DOHH2 (cell line): ENCODE results near the gene ROCK2.

Experiments used
- H3F3A ChIP-seq: fragments of 200-600 bp; sonication (generic), shearing (Covaris generic); 2 replicates; pipeline ENCODE4 v1.6.0; 2016; ENCODE audit warnings: antibody characterized with exemption, mild to moderate bottlenecking; ENCODE audit not compliant: control insufficient read depth, insufficient read depth
- H3K27ac ChIP-seq: fragments of 200-600 bp; sonication (generic); 2 replicates; pipeline ENCODE4 v1.5.1; 2014; ENCODE audit warnings: low read depth, mild to moderate bottlenecking, low read length, moderate library complexity
- H3K27me3 ChIP-seq: fragments of 200-600 bp; sonication (generic); 2 replicates; pipeline ENCODE4 v1.6.1; 2014; ENCODE audit warnings: mild to moderate bottlenecking, low read length, mixed read lengths; ENCODE audit not compliant: control insufficient read depth
- H3K36me3 ChIP-seq: fragments of 200-600 bp; sonication (generic); 2 replicates; pipeline ENCODE4 v1.6.1; 2014; ENCODE audit warnings: mild to moderate bottlenecking, low read length, moderate library complexity, mixed read lengths; ENCODE audit not compliant: control insufficient read depth
- H3K4me1 ChIP-seq: fragments of 200-600 bp; sonication (generic); 2 replicates; pipeline ENCODE4 v1.6.1; 2014; ENCODE audit warnings: mild to moderate bottlenecking, low read length, mixed read lengths; ENCODE audit not compliant: control insufficient read depth
- H3K4me2 ChIP-seq: fragments of 200-600 bp; sonication (generic); 2 replicates; pipeline ENCODE4 v1.6.0; 2014; ENCODE audit warnings: mild to moderate bottlenecking, low read length, moderate library complexity
- H3K4me3 ChIP-seq: fragments of 200-600 bp; sonication (generic); 2 replicates; pipeline ENCODE4 v1.5.1; 2014; ENCODE audit warnings: mild to moderate bottlenecking, low read length, mixed read lengths
- H3K79me2 ChIP-seq: fragments of 200-600 bp; sonication (generic); 2 replicates; pipeline ENCODE4 v1.6.1; 2014; ENCODE audit warnings: mild to moderate bottlenecking, low read length, mixed read lengths; ENCODE audit not compliant: control insufficient read depth
- H3K9me2 ChIP-seq: fragments of 200-600 bp; sonication (generic); replicated peaks from 2 replicates; pipeline ENCODE4 v1.6.1; 2014; ENCODE audit warnings: mild to moderate bottlenecking, low read length, mixed read lengths; ENCODE audit not compliant: control insufficient read depth
- H3K9me3 ChIP-seq: fragments of 200-600 bp; sonication (generic); 2 replicates; pipeline ENCODE4 v1.6.1; 2014; ENCODE audit warnings: antibody characterized with exemption, low read length, mixed read lengths; ENCODE audit not compliant: control insufficient read depth, insufficient read depth
- H4K20me1 ChIP-seq: fragments of 200-600 bp; sonication (generic); 2 replicates; pipeline ENCODE4 v1.6.0; 2014; ENCODE audit warnings: low read depth, mild to moderate bottlenecking, antibody characterized with exemption, low read length, moderate library complexity; ENCODE audit not compliant: control insufficient read depth, insufficient read depth
- EZH2phosphoT487 ChIP-seq: fragments of 200-600 bp; sonication (generic); IDR thresholded peaks from 2 replicates; pipeline ENCODE4 v1.6.1; 2017; ENCODE audit warnings: borderline replicate concordance, mild to moderate bottlenecking, antibody characterized with exemption, low read length, moderate library complexity, mixed read lengths
- TF ChIP-seq, protein P1 (sequence below): fragments of 200-600 bp; sonication (generic); IDR thresholded peaks from one replicate; pipeline ENCODE4 v1.5.1; 2014; ENCODE audit warnings: antibody characterized with exemption, mild to moderate bottlenecking, low read depth, low read length; ENCODE audit not compliant: poor library complexity, severe bottlenecking

ROCK2 gene

DNA sequence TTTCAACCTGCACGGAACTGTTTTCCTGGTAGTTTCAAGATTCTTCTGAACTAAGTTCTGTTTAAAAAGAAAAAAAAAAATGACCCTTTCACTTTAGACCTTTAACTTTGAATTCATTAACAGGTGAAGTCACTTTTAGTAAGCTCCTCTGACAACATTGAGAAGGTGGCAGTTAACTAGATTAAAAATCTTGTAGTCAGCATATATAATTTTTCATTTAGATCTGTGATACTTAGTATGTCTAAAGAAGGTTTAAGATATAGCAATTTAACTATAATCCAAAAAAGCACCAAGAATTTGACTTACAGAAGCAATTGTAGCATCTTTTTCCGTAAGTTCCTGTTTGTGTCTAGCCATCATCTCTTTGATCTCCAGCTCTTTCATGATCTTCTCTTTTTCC lies 143.8 kb downstream of the ROCK2 start:
- Histone ChIP-seq H3K4me2 (no peak overlapping the region), H3K4me1 (no peaks in the 10 kb centered on the region), H3K9me3 (no peaks in the 10 kb centered on the region), H3K9me2 (no peaks in the 10 kb centered on the region), H3K27me3 (no peaks in the 10 kb centered on the region), H3K4me3 (no peak overlapping the region), H3K36me3 (peaks cover 65% of the 10 kb centered on the region), H4K20me1 (no peaks in the 10 kb centered on the region), H3K79me2 (no peaks in the 10 kb centered on the region), H3K27ac (no peak overlapping the region), H3F3A (peaks cover 5% of the 10 kb centered on the region; the same call in 1 of the 2 replicates)
- no peak for TF ChIP-seq EZH2phosphoT487
- TF ChIP-seq, protein P1, sequence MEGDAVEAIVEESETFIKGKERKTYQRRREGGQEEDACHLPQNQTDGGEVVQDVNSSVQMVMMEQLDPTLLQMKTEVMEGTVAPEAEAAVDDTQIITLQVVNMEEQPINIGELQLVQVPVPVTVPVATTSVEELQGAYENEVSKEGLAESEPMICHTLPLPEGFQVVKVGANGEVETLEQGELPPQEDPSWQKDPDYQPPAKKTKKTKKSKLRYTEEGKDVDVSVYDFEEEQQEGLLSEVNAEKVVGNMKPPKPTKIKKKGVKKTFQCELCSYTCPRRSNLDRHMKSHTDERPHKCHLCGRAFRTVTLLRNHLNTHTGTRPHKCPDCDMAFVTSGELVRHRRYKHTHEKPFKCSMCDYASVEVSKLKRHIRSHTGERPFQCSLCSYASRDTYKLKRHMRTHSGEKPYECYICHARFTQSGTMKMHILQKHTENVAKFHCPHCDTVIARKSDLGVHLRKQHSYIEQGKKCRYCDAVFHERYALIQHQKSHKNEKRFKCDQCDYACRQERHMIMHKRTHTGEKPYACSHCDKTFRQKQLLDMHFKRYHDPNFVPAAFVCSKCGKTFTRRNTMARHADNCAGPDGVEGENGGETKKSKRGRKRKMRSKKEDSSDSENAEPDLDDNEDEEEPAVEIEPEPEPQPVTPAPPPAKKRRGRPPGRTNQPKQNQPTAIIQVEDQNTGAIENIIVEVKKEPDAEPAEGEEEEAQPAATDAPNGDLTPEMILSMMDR = no peak

GRCh38 chr2:11196246-11196645 lies 148.2 kb downstream of the ROCK2 start:
- no peak overlapping the region for H3K27ac ChIP-seq
- H3K79me2 ChIP-seq = no peaks in the 10 kb centered on the region
- no peaks in the 10 kb centered on the region for H3K9me3 ChIP-seq
- no peak overlapping the region for H3K4me2 ChIP-seq
- TF ChIP-seq, protein P1 = no peak
- no peak for TF ChIP-seq EZH2phosphoT487
- H3K27me3 ChIP-seq = no peaks in the 10 kb centered on the region
- peaks cover 76% of the 10 kb centered on the region for H3K36me3 ChIP-seq
- H3K4me3 ChIP-seq = no peak overlapping the region
- H3F3A ChIP-seq = peaks cover 5% of the 10 kb centered on the region; the same call in 1 of the 2 replicates
- H4K20me1 ChIP-seq = no peaks in the 10 kb centered on the region
- H3K4me1 ChIP-seq = no peaks in the 10 kb centered on the region
- no peaks in the 10 kb centered on the region for H3K9me2 ChIP-seq

- H3K27me3 ChIP-seq = no peaks in the 10 kb centered on the region
- H3K4me2 ChIP-seq = no peak overlapping the region
- peaks cover 50% of the 10 kb centered on the region for H3K36me3 ChIP-seq
- no peaks in the 10 kb centered on the region for H3F3A ChIP-seq
- no peaks in the 10 kb centered on the region for H3K4me1 ChIP-seq
- H3K79me2 ChIP-seq = no peaks in the 10 kb centered on the region
- no peaks in the 10 kb centered on the region for H4K20me1 ChIP-seq
- H3K4me3 ChIP-seq = no peak overlapping the region
- no peak overlapping the region for H3K27ac ChIP-seq
- no peak for TF ChIP-seq EZH2phosphoT487
- TF ChIP-seq, protein P1 = no peak
- H3K9me3 ChIP-seq = no peaks in the 10 kb centered on the region
- no peaks in the 10 kb centered on the region for H3K9me2 ChIP-seq
Observed at GRCh38 chr2:11187731-11188130, 156.7 kb downstream of the ROCK2 start.
